GM19193 (cell line): ENCODE measurements around the gene ADCY5.

Experiments
- POLR2A ChIP-seq: IDR thresholded peaks from 4 replicates; pipeline ENCODE4 v1.6.1; 2011; ENCODE audit not compliant: insufficient read depth, insufficient read length; ENCODE audit errors: extremely low read depth

Gene ADCY5

GRCh38 chr3:123448536-123449101 is at the start of gene ADCY5:
Gene ADCY5, minus strand, starts transcription at chr3:123449090. Its CDS starts 545 bp downstream, at chr3:123448545.
- TF ChIP-seq POLR2A, result no peak

GRCh38 chr3:123493912-123494311 is 45.0 kb upstream of the ADCY5 start:
- TF ChIP-seq POLR2A, result no peak

- no peak for TF ChIP-seq POLR2A
These were observed 43.2 kb upstream of the ADCY5 start for GRCh38 chr3:123491966-123492587.

GRCh38 chr3:123489400-123490004 is 40.6 kb upstream of the ADCY5 start:
- TF ChIP-seq POLR2A, result no peak

- TF ChIP-seq POLR2A, result no peak
These were observed 39.9 kb upstream of the ADCY5 start for GRCh38 chr3:123488645-123489347.

- TF ChIP-seq POLR2A, result no peak
These were observed 37.6 kb upstream of the ADCY5 start for GRCh38 chr3:123486460-123486859.

- TF ChIP-seq POLR2A, result no peak
These were observed 36.7 kb upstream of the ADCY5 start for GRCh38 chr3:123485551-123485950.

GRCh38 chr3:123483146-123483545 is 34.3 kb upstream of the ADCY5 start:
- TF ChIP-seq POLR2A, result no peak

- TF ChIP-seq POLR2A, result no peak
These were observed 33.0 kb upstream of the ADCY5 start for GRCh38 chr3:123481722-123482457.

- no peak for TF ChIP-seq POLR2A
These were observed 32.2 kb upstream of the ADCY5 start for GRCh38 chr3:123481071-123481470.

- no peak for TF ChIP-seq POLR2A
These were observed 31.5 kb upstream of the ADCY5 start for GRCh38 chr3:123480428-123480827.

GRCh38 chr3:123479891-123480290 is 31.0 kb upstream of the ADCY5 start:
- TF ChIP-seq POLR2A, result no peak

GRCh38 chr3:123478314-123478713 is 29.4 kb upstream of the ADCY5 start:
- no peak for TF ChIP-seq POLR2A

GRCh38 chr3:123476967-123477750 is 28.3 kb upstream of the ADCY5 start:
- no peak for TF ChIP-seq POLR2A
